Measurements from ENCODE around the gene LCN10. TPM values are rescaled to one million over a fixed set of nuclear protein-coding genes. Genes with fewer than 3 reads are reported as not detected.

The LCN10 gene
- total and polyA plus RNA-seq, 2 experiments from 2014 or later: not detected

- Histone ChIP-seq H3K4me1 (ENCODE audit: insufficient read depth) (no peaks in the 10 kb centered on the region), H3K79me2 (ENCODE audit: insufficient read depth) (no peaks in the 10 kb centered on the region), H2AFZ (no peak overlapping the region), H3K4me3 (no peak overlapping the region), H4K20me1 (ENCODE audit: insufficient read depth) (no peaks in the 10 kb centered on the region), H3K9me3 (ENCODE audit: low read depth) (no peaks in the 10 kb centered on the region), H3K27me3 (replicated peaks; ENCODE audit: insufficient read depth) (no peaks in the 10 kb centered on the region), H3K4me2 (ENCODE audit: unreplicated experiment) (no peak overlapping the region), H3K36me3 (ENCODE audit: low read depth) (no peaks in the 10 kb centered on the region), H3K9me2 (ENCODE audit: insufficient read depth) (no peaks in the 10 kb centered on the region), H3K27ac (no peak overlapping the region), H3K9ac (no peak overlapping the region), H3F3A (ENCODE audit: insufficient read depth) (no peaks in the 10 kb centered on the region)
- TF ChIP-seq EZH2phosphoT487 (IDR thresholded peaks at IDR 0.05; ENCODE audit: insufficient read depth, low read depth): no peak
- no peak for TF ChIP-seq EZH2 (IDR thresholded peaks at IDR 0.05; ENCODE audit: insufficient read depth, poor library complexity, severe bottlenecking)
- in situ Hi-C loops (cut with MboI): no loop called here
- WGBS, 2 experiments (ENCODE audit: low coverage in 1 of 2, low lambda C conversion rate in 2 of 2, missing lambda C conversion rate in 2 of 2): 54% methylated on average over 11 of the region's 11 CpGs
- no peak for DNase-seq
These were observed 44.0 kb downstream of the LCN10 start for GRCh38 chr9:136698635-136699246.

- Histone ChIP-seq H3K36me3 (ENCODE audit: low read depth) (no peaks in the 10 kb centered on the region), H3K9me3 (ENCODE audit: low read depth) (no peaks in the 10 kb centered on the region), H4K20me1 (ENCODE audit: insufficient read depth) (no peaks in the 10 kb centered on the region), H3K9me2 (ENCODE audit: insufficient read depth) (no peaks in the 10 kb centered on the region), H2AFZ (no peak overlapping the region), H3K4me2 (ENCODE audit: unreplicated experiment) (no peak overlapping the region), H3K27me3 (replicated peaks; ENCODE audit: insufficient read depth) (no peaks in the 10 kb centered on the region), H3K9ac (no peak overlapping the region), H3K4me3 (no peak overlapping the region), H3K79me2 (ENCODE audit: insufficient read depth) (no peaks in the 10 kb centered on the region), H3K4me1 (ENCODE audit: insufficient read depth) (no peaks in the 10 kb centered on the region), H3F3A (ENCODE audit: insufficient read depth) (no peaks in the 10 kb centered on the region), H3K27ac (no peak overlapping the region)
- in situ Hi-C loops (cut with MboI): no loop called here
- WGBS, 2 experiments (ENCODE audit: low coverage in 1 of 2, low lambda C conversion rate in 2 of 2, missing lambda C conversion rate in 2 of 2): 38 to 39% methylated on average over 19 to 20 of the region's 20 CpGs
- DNase-seq: no peak
- no peak for TF ChIP-seq EZH2phosphoT487 (IDR thresholded peaks at IDR 0.05; ENCODE audit: insufficient read depth, low read depth)
These were observed 44.8 kb downstream of the LCN10 start for GRCh38 chr9:136697821-136698526.

- no peak overlapping the region for H2AFZ ChIP-seq
- H3K4me1 ChIP-seq (ENCODE audit: insufficient read depth): no peaks in the 10 kb centered on the region
- WGBS, 2 experiments (ENCODE audit: low coverage in 1 of 2, low lambda C conversion rate in 2 of 2, missing lambda C conversion rate in 2 of 2): 61 to 64% methylated on average over 21 to 23 of the region's 23 CpGs
- DNase-seq: no peak
- H3K9ac ChIP-seq: no peak overlapping the region
- no peaks in the 10 kb centered on the region for H3K27me3 ChIP-seq (replicated peaks; ENCODE audit: insufficient read depth)
- no peaks in the 10 kb centered on the region for H3F3A ChIP-seq (ENCODE audit: insufficient read depth)
- no peak for TF ChIP-seq EZH2 (IDR thresholded peaks at IDR 0.05; ENCODE audit: insufficient read depth, poor library complexity, severe bottlenecking)
- H3K4me3 ChIP-seq: no peak overlapping the region
- no peaks in the 10 kb centered on the region for H3K9me2 ChIP-seq (ENCODE audit: insufficient read depth)
- H3K4me2 ChIP-seq (ENCODE audit: unreplicated experiment): no peak overlapping the region
- H3K9me3 ChIP-seq (ENCODE audit: low read depth): no peaks in the 10 kb centered on the region
- in situ Hi-C loops (cut with MboI): no loop called here
- H3K27ac ChIP-seq: no peak overlapping the region
- no peaks in the 10 kb centered on the region for H4K20me1 ChIP-seq (ENCODE audit: insufficient read depth)
- no peaks in the 10 kb centered on the region for H3K36me3 ChIP-seq (ENCODE audit: low read depth)
- no peaks in the 10 kb centered on the region for H3K79me2 ChIP-seq (ENCODE audit: insufficient read depth)
These were observed 45.5 kb downstream of the LCN10 start for GRCh38 chr9:136697146-136697820.

GRCh38 chr9:136696502-136696901 lies 46.2 kb downstream of the LCN10 start:
- Histone ChIP-seq H3K9ac (no peak overlapping the region), H3K27ac (no peak overlapping the region), H3K36me3 (ENCODE audit: low read depth) (no peaks in the 10 kb centered on the region), H4K20me1 (ENCODE audit: insufficient read depth) (no peaks in the 10 kb centered on the region), H3K9me2 (ENCODE audit: insufficient read depth) (no peaks in the 10 kb centered on the region), H3K79me2 (ENCODE audit: insufficient read depth) (no peaks in the 10 kb centered on the region), H3K4me1 (ENCODE audit: insufficient read depth) (no peaks in the 10 kb centered on the region), H3K4me2 (ENCODE audit: unreplicated experiment) (no peak overlapping the region), H3K9me3 (ENCODE audit: low read depth) (no peaks in the 10 kb centered on the region), H3F3A (ENCODE audit: insufficient read depth) (no peaks in the 10 kb centered on the region), H2AFZ (no peak overlapping the region), H3K4me3 (no peak overlapping the region), H3K27me3 (replicated peaks; ENCODE audit: insufficient read depth) (no peaks in the 10 kb centered on the region)
- TF ChIP-seq EZH2 (IDR thresholded peaks at IDR 0.05; ENCODE audit: insufficient read depth, poor library complexity, severe bottlenecking) (no peak), EZH2phosphoT487 (IDR thresholded peaks at IDR 0.05; ENCODE audit: insufficient read depth, low read depth) (no peak)
- DNase-seq: no peak
- in situ Hi-C loops (cut with MboI): no loop called here
- WGBS, 2 experiments (ENCODE audit: low coverage in 1 of 2, low lambda C conversion rate in 2 of 2, missing lambda C conversion rate in 2 of 2): 82 to 83% methylated on average over 8 to 9 of the region's 9 CpGs
